Smooth muscle cell (in vitro differentiated cells): ENCODE data around the gene FSTL4. TPM values are rescaled to one million over a fixed set of nuclear protein-coding genes. Genes with fewer than 3 reads are reported as not detected.

Source experiments
- DNase-seq: peaks from one replicate; lab custom pipeline; 2025; ENCODE audit not compliant: unreplicated experiment; lab: John Stamatoyannopoulos, UW
- H2AFZ ChIP-seq: fragments of 200-600 bp; sonication (generic); 2 replicates; pipeline ENCODE4 v1.6.0; 2016; ENCODE audit warnings: antibody characterized with exemption, low read depth, mild to moderate bottlenecking
- H3F3A ChIP-seq: fragments of 200-600 bp; sonication (generic); 2 replicates; pipeline ENCODE4 v1.6.0; 2017; ENCODE audit warnings: antibody characterized with exemption, low read depth
- H3K27ac ChIP-seq: fragments of 200-600 bp; sonication (generic); 2 replicates; pipeline ENCODE4 v1.5.1; 2016; ENCODE audit warnings: low read depth, mild to moderate bottlenecking
- H3K27me3 ChIP-seq: fragments of 200-600 bp; sonication (generic); 2 replicates; pipeline ENCODE4 v1.6.1; 2016; ENCODE audit warnings: low read depth, mild to moderate bottlenecking
- H3K36me3 ChIP-seq: fragments of 200-600 bp; sonication (generic); 2 replicates; pipeline ENCODE4 v1.5.1; 2016; ENCODE audit warnings: low read depth
- H3K4me1 ChIP-seq: fragments of 200-600 bp; sonication (generic); 2 replicates; pipeline ENCODE4 v1.5.1; 2016; ENCODE audit warnings: low read depth
- H3K4me2 ChIP-seq: fragments of 200-600 bp; sonication (generic); 2 replicates; pipeline ENCODE4 v1.6.0; 2016; ENCODE audit warnings: mild to moderate bottlenecking
- H3K4me3 ChIP-seq: fragments of 200-600 bp; sonication (generic); 2 replicates; pipeline ENCODE4 v1.5.1; 2016; ENCODE audit warnings: mild to moderate bottlenecking
- H3K79me2 ChIP-seq: fragments of 200-600 bp; sonication (generic); 2 replicates; pipeline ENCODE4 v1.6.0; 2016; ENCODE audit warnings: low read depth, mild to moderate bottlenecking
- H3K9ac ChIP-seq: fragments of 200-600 bp; sonication (generic); 2 replicates; pipeline ENCODE4 v1.6.0; 2016; ENCODE audit warnings: low read depth
- H3K9me3 ChIP-seq: fragments of 200-600 bp; sonication (generic); replicated peaks from 2 replicates; pipeline ENCODE4 v1.5.1; 2016; ENCODE audit warnings: low read depth
- H4K20me1 ChIP-seq: fragments of 200-600 bp; sonication (generic); 2 replicates; pipeline ENCODE4 v1.6.0; 2016; ENCODE audit warnings: low read depth
- WGBS: methylation state at CpG from one replicate; pipeline ENCODE4 v1.1.7; 2016; ENCODE audit warnings: low lambda C conversion rate; 5-methylcytosine and 5-hydroxymethylcytosine counted together
- polyA plus RNA-seq: library from polyadenylated mRNA; unstranded; fragments of >200 nt; fragmentation: Nextera tagmentation; extraction: Ambion mirVana; gene quantifications from 2 replicates; pipeline ENCODE4 v1.2.1, GENCODE V29; 2016
- total RNA-seq: library from RNA; depleted of rRNA; stranded (reverse); fragments of >200 nt; gene quantifications from 2 replicates; pipeline ENCODE4 v1.2.3, GENCODE V29; 2014
- TF ChIP-seq, protein P1 (sequence below): fragments of 200-600 bp; sonication (generic); IDR thresholded peaks from 2 replicates; pipeline ENCODE4 v1.5.1; 2017; ENCODE audit warnings: borderline replicate concordance, mild to moderate bottlenecking, antibody characterized with exemption; ENCODE audit not compliant: insufficient read depth, poor library complexity, severe bottlenecking

The FSTL4 gene
- total and polyA plus RNA-seq, 2 experiments from 2014 or later: 0.49 TPM; not detected in 1

DNA sequence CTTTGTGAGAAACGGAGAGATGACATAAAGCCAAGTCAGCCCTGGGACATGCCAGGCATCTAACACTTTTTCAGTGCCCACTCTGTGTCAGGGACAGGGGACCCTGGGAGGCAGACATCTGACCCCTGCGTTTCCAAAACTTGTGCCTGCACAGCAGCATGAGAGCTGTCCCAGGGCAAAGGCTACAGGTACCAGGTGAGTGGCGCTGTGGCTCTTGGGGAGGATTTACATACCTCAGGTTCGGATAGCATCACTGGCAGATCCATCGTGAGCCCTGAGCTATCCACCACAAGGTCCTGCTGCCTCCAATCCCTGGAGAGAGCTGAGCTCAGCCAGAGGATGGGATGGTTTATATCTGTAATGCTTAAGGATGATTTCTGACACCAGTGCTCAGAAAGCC is 52.4 kb downstream of the FSTL4 start:
- no peak overlapping the region for H3K4me2 ChIP-seq
- H3K36me3 ChIP-seq: no peaks in the 10 kb centered on the region
- no peak for DNase-seq
- WGBS: 69% methylated on average over 5 of the region's 5 CpGs
- H2AFZ ChIP-seq: no peak overlapping the region
- H3K27me3 ChIP-seq: peaks cover 35% of the 10 kb centered on the region
- H3K9me3 ChIP-seq: no peaks in the 10 kb centered on the region
- no peaks in the 10 kb centered on the region for H3K4me1 ChIP-seq
- no peak overlapping the region for H3K9ac ChIP-seq
- no peak overlapping the region for H3K4me3 ChIP-seq
- H3K27ac ChIP-seq: no peak overlapping the region
- H3F3A ChIP-seq: no peaks in the 10 kb centered on the region
- no peaks in the 10 kb centered on the region for H4K20me1 ChIP-seq
- TF ChIP-seq, protein P1, sequence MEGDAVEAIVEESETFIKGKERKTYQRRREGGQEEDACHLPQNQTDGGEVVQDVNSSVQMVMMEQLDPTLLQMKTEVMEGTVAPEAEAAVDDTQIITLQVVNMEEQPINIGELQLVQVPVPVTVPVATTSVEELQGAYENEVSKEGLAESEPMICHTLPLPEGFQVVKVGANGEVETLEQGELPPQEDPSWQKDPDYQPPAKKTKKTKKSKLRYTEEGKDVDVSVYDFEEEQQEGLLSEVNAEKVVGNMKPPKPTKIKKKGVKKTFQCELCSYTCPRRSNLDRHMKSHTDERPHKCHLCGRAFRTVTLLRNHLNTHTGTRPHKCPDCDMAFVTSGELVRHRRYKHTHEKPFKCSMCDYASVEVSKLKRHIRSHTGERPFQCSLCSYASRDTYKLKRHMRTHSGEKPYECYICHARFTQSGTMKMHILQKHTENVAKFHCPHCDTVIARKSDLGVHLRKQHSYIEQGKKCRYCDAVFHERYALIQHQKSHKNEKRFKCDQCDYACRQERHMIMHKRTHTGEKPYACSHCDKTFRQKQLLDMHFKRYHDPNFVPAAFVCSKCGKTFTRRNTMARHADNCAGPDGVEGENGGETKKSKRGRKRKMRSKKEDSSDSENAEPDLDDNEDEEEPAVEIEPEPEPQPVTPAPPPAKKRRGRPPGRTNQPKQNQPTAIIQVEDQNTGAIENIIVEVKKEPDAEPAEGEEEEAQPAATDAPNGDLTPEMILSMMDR: no peak
- no peaks in the 10 kb centered on the region for H3K79me2 ChIP-seq

- Histone ChIP-seq H2AFZ (no peak overlapping the region), H3K79me2 (no peaks in the 10 kb centered on the region), H3K4me1 (no peaks in the 10 kb centered on the region), H3K27ac (no peak overlapping the region), H4K20me1 (no peaks in the 10 kb centered on the region), H3K9ac (no peak overlapping the region), H3K4me2 (no peak overlapping the region), H3K27me3 (peaks cover 26% of the 10 kb centered on the region), H3F3A (no peaks in the 10 kb centered on the region), H3K9me3 (no peaks in the 10 kb centered on the region), H3K4me3 (no peak overlapping the region), H3K36me3 (no peaks in the 10 kb centered on the region)
- TF ChIP-seq, protein P1: no peak
- no peak for DNase-seq
- WGBS: 65% methylated on average over 4 of the region's 4 CpGs
These were observed 55.8 kb downstream of the FSTL4 start for GRCh38 chr5:133556551-133556950.

- H3K27ac ChIP-seq: no peak overlapping the region
- 71% methylated on average over 6 of the region's 6 CpGs for WGBS
- H3K4me2 ChIP-seq: no peak overlapping the region
- no peaks in the 10 kb centered on the region for H3K36me3 ChIP-seq
- TF ChIP-seq, protein P1: no peak
- no peaks in the 10 kb centered on the region for H3K79me2 ChIP-seq
- H3K4me3 ChIP-seq: no peak overlapping the region
- no peak for DNase-seq
- H4K20me1 ChIP-seq: no peaks in the 10 kb centered on the region
- H3F3A ChIP-seq: no peaks in the 10 kb centered on the region
- H2AFZ ChIP-seq: no peak overlapping the region
- H3K4me1 ChIP-seq: no peaks in the 10 kb centered on the region
- peaks cover 29% of the 10 kb centered on the region for H3K27me3 ChIP-seq
- no peak overlapping the region for H3K9ac ChIP-seq
- no peaks in the 10 kb centered on the region for H3K9me3 ChIP-seq
These were observed 58.1 kb downstream of the FSTL4 start for GRCh38 chr5:133554279-133554678.

DNA sequence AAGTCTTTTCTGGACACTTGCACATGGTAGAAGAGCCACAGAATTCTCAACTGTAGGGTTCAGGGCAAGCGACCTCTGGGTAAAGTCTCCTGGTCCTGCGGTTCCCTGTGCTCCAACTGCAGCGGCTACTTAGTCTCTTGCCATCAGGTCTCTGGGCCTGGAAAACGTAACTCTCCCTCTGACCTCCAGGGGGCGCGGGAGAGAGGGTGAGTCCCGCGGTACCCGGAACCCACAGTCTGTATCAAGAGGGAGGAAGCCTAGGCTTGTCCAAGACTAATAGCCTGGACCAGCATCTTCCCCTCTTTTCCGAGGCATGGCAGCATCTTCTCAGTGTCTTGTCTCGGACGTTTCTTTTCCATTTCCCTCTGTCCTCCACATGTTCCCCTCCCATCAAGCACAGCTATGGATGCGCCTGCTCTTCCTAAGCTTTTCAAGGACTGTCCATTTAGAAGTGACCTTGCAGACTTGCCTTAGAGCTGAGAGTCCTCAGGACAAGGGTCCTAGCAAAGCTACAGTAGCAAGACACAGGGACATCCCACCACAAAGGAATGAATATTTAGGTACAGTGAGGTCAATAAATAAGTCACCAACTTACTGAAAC is 59.3 kb downstream of the FSTL4 start:
- no peaks in the 10 kb centered on the region for H3K4me1 ChIP-seq
- no peak overlapping the region for H2AFZ ChIP-seq
- TF ChIP-seq, protein P1: peak; percentile 70
- no peaks in the 10 kb centered on the region for H3K9me3 ChIP-seq
- H3K36me3 ChIP-seq: no peaks in the 10 kb centered on the region
- DNase-seq: no peak
- peaks cover 29% of the 10 kb centered on the region for H3K27me3 ChIP-seq
- 34% methylated on average over 13 of the region's 13 CpGs for WGBS
- H3K4me3 ChIP-seq: no peak overlapping the region
- no peaks in the 10 kb centered on the region for H3F3A ChIP-seq
- H3K79me2 ChIP-seq: no peaks in the 10 kb centered on the region
- no peak overlapping the region for H3K9ac ChIP-seq
- H3K4me2 ChIP-seq: no peak overlapping the region
- H3K27ac ChIP-seq: no peak overlapping the region
- H4K20me1 ChIP-seq: no peaks in the 10 kb centered on the region
